NCI-H526 treated with DMSO at 0.1 percent for 48 hours (cell line): ENCODE results near the gene NSMCE1.
"Not testable (repeated sequence)": the region's sequence is repeated elsewhere in the genome, so short reads cannot be mapped to it uniquely, and the experiment has no call there.

Experiments
- DNase-seq: peaks from one replicate; lab custom pipeline; 2025; lab: John Stamatoyannopoulos, UW

Gene NSMCE1

GRCh38 chr16:27215660-27216059 lies 52.9 kb downstream of the NSMCE1 start:
- no peak for DNase-seq

- DNase-seq: no peak
These were observed 54.2 kb downstream of the NSMCE1 start for GRCh38 chr16:27214084-27214961.

- no peak for DNase-seq
These were observed 57.5 kb downstream of the NSMCE1 start for GRCh38 chr16:27211026-27211425.

- DNase-seq: no peak
These were observed 58.4 kb downstream of the NSMCE1 start for GRCh38 chr16:27210174-27210573.

- no peak for DNase-seq
These were observed 59.0 kb downstream of the NSMCE1 start for GRCh38 chr16:27209591-27209990.

- DNase-seq: no peak
These were observed 59.8 kb downstream of the NSMCE1 start for GRCh38 chr16:27208796-27209195.

GRCh38 chr16:27208081-27208680 lies 60.4 kb downstream of the NSMCE1 start:
- DNase-seq: no peak

- DNase-seq: not testable (repeated sequence)
These were observed 61.5 kb downstream of the NSMCE1 start for GRCh38 chr16:27207121-27207520.

GRCh38 chr16:27205423-27206065 lies 63.0 kb downstream of the NSMCE1 start:
- DNase-seq: no peak

GRCh38 chr16:27204312-27204915 lies 64.2 kb downstream of the NSMCE1 start:
- DNase-seq: no peak

GRCh38 chr16:27203507-27204311 lies 64.9 kb downstream of the NSMCE1 start, which contains the start of gene KDM8:
TSS of gene KDM8 (plus strand) at chr16:27203526. CDS start at chr16:27210124, 6,598 bp downstream.
- peak; percentile 99 for DNase-seq

- DNase-seq: peak; percentile 92
These were observed 65.6 kb downstream of the NSMCE1 start for GRCh38 chr16:27202923-27203506.

- DNase-seq: not testable (repeated sequence)
These were observed 67.7 kb downstream of the NSMCE1 start for GRCh38 chr16:27200914-27201313.

GRCh38 chr16:27199736-27200135 lies 68.8 kb downstream of the NSMCE1 start:
- DNase-seq: no peak

GRCh38 chr16:27199235-27199586 lies 69.4 kb downstream of the NSMCE1 start:
- no peak for DNase-seq

GRCh38 chr16:27198451-27199234 lies 69.9 kb downstream of the NSMCE1 start:
- DNase-seq: no peak

- DNase-seq: no peak
These were observed 71.6 kb downstream of the NSMCE1 start for GRCh38 chr16:27197004-27197403.

GRCh38 chr16:27195941-27196595 lies 72.5 kb downstream of the NSMCE1 start:
- no peak for DNase-seq

GRCh38 chr16:27195076-27195741 lies 73.4 kb downstream of the NSMCE1 start:
- DNase-seq: no peak
